HG02970 (cell line): ENCODE results near the gene TMEM132C.

ENCODE experiments used
- ATAC-seq: cut with Tn5 transposase; IDR thresholded peaks from one replicate; pipeline ENCODE4 v1.9.1; 2021; ENCODE audit warnings: mild to moderate bottlenecking, moderate library complexity, moderate number of reproducible peaks; ENCODE audit not compliant: unreplicated experiment, low FRiP score

The TMEM132C gene

DNA sequence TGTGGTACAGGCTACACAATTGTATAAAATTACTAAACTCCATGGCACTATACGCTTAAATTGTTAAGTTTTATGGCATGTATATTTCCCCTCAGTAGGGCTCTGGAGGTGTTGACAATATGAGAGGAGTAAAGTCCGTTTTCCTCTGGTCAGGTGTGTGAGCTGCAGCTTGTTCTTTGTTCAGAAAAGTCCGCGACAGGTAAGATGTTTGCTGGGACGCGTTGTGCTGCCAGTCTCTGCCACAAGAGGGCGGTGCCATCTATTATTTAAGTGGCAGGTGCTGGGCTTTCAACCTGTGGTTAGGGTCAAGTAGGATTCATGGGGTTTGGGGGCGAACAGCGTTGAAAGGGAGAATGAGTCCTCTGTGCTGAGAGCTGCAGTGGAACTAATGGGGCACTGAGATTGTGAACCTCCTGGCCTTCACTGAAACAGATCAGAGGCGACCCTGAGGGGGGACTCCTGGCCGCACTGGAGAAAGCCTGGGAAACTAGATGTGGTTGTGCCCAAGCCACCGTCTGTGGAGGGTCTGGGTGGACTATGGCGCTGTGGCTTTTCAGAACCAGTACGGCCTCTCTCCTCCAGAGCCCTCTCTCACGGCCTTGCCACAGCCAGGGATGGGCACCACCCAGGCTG lies 377.8 kb downstream of the TMEM132C start:
- no peak for ATAC-seq

DNA sequence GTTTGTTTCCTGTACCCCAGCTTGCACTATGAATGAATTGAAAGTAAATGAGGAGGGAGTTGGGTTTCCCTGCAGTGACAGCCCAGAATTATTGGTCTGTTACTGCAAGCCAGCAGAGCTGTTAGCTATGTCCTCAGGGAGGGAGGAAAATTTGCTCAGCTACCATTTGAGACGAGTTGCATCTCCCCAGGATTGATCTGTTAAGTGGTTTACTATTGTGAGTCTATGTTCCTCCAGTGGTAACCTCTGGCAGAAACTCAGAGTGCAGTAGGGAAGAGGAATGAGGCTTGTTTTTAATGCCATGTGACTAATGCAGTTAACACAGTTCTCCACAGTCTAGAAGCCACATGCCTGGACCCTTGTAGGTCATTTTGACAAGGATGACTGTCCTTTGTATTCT lies 382.9 kb downstream of the TMEM132C start:
- no peak for ATAC-seq

DNA sequence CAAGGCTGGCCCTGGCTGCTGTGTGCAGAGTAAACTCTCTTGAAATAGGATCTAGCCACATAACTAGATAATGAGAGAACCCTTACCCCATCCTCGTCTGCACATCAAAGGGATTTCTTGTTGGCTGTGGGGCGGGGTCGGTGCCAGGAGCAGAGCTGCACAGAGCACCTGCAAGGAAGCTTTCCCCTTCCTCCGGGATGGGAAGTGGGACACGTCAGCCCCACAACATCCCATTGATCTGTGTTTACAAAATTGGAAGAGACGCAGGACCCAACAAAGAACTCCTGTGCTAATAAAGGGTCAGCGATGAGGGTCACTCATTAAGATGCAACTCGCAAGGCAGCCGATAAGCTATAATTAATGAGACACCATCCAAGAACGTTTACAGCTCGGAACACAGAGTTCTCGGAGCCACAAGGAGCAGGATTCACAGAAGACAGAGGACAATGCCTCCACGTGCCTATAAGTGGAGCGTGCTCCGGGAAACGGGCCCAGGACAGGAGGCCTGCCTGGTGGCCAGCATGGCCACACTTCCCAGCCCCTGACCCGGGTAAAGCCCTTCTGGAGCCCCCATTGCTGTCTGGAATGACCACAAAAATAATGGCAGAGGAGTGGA lies 385.3 kb downstream of the TMEM132C start:
- ATAC-seq: no peak

DNA sequence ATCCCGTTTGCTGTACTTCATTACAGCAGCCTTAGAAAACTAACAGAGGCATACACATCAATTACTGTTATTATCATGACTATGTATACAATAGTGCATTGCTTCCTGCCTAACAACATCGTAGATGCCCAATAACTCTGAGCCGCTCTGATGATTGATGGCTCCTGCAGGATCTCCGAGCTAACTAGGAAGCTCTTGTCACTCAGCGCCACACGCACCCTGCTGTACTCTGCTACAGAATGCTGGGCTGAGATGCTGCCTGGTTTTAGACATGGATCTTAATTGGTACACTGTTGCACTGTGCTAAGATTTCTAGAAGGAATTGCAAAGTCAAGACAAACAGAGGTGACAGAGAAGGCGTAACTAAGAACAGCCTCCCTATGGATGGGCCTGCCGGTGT lies 387.5 kb downstream of the TMEM132C start:
- no peak for ATAC-seq

DNA sequence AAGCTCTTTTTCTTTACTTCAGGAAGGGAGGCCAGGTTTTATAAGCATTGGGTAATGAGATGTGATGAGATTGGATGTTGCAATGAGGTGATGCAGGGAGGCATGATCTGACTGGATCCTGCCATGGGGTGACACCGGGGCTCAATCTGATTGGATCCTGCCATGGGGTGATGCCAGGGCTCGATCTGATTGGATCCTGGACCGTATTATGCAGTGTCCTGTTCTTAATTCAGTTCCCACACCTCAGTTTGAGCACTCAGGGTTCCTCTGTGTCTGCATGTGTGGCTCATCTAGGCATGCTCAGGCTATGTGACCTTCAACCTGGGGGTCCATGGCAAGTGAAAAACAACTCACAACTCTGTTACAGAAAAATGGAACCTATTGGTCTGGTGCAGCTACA lies 390.4 kb downstream of the TMEM132C start:
- no peak for ATAC-seq

DNA sequence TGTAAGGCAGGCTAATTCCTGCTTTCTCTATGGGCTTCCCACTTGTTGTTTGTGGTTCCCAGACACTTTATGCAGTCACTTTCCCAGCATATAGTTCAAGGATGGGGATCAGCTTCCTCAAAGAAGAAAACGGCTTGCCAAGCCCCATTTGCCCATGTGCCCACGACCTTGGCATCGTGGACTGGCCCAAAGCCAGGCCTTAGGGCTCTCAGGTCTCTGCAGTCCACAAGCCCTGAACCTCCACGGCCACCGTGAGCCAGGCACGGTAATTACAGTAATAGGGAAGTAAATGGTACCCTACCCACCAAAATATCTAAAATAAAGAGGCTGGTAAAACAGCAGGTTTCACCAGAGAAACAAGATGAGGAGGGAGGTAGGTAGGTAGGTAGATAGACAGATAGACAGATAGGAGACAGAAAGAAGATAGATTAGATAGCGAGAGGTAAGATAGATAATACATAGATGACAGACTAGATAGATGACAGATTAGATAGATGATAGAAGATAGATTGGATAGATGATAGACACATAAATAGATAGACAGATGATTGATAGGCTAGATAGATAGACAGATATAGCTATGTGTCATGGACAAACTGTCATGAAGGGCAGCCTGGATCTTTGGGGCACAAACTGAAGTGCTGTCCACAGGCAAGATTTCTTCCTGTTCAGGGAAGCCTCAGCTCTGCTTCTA lies 393.7 kb downstream of the TMEM132C start:
- ATAC-seq: no peak

DNA sequence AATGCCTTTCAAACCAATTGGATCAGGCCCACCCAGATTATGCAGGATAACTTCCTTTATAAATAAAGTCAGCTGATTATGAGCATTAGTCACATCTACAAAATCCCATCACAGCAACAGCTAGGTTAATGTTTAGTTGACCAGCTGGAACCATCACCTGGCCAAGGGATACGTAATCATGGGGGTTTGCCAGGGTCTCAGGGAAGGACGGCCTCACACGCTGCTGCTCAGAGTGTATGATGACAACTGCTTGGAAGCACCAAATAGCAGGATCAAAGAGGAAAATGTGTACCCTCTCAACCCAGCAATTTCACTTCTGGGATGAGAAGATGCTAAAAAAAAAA lies 394.2 kb downstream of the TMEM132C start:
- no peak for ATAC-seq

DNA sequence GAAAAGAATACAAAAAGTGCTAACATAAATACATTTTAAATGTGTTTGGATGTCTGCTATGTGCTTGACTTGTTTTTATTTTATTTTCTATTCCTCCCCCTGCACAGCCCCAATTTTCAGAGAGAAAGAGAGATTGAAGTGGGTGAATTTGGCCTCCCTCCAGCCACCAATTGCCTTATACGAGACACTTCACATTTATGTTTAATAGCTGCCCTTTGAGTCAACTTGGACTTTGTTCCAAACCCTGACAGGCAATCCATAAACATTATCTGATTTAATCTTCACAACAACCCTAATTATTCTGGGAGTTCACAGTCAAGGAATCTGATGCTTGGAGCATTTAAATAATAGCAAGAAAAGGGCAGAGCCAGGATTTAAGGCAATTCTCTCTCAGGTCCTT lies 395.1 kb downstream of the TMEM132C start:
- no peak for ATAC-seq

DNA sequence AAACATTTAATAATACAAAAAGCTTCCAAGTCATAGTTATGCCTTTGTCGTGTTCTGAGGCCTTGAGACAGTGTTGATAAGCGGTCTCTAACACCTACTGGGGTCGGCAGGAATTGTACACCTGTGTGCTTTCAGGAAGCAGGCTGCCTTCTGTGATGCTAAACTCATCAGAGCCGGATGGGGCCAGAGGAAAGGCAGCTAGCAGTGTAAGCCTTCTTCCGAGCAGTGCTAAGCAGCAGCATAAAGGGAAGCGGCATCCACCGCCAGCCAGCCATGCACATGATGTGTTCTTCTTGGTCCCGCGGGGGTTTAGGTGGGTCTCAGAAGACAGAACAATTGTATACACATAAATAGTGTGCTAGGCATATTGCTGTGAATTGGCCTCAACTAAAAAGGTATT lies 397.5 kb downstream of the TMEM132C start:
- no peak for ATAC-seq

DNA sequence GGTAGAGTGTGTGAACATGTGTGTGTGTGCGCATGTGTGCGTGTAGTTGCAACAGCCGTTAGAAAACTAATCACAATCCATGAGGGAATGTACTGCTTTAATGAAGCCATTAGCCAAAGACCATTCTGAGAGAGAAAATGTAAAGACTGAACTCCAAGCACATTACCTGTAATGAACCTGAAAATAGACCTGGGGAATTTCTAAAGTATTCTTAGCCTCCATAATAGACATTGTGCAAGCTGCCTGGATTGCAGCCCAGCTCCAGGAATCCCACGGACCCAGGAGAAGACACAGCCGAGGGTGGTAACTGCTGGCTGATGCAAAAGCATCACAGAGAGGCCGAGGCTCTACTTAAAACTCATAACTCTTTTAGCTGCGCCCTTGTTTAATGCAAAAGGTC lies 400.2 kb downstream of the TMEM132C start:
- no peak for ATAC-seq

DNA sequence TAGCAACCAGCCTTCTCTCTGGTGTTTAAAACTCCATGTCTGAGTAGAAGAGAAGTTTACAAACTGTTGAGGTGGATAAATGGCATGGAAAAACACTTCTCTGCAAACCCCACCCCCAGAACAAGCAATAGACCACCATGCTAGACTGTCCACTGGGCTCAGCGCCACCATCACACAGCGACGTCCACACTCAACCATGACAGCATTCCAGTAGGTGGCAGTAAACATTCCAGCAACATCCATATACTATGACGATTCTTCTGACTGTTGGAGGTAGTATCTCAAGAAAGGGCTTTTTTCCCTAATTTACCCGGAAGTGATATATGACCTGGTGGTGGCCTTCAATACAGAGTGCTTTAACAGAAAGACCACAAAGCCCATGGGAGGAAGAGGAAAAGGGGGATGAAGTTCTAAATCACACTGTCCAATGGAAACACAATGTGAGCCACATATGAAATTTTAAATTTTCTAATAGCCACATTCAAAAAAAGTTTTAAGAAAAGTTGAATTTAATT lies 404.6 kb downstream of the TMEM132C start:
- ATAC-seq: no peak

DNA sequence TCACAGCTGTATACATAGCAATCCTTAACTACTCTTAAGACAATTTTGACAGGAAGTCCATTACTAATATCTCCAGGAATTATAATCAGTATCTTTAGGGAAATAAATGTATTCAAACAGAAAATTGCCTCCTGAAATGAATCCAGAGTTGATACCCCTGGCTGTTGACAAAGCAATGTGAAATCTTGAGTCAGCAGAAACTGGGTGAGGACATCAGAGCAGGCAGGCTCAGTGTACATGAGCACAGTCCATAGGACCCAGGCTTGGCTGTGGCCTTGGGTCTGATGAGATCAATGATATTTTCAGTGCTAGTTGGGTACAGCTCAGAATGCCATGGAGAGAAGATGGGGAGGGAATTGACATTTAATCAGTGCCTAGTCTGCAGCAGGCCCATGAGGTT lies 405.5 kb downstream of the TMEM132C start:
- ATAC-seq: no peak

DNA sequence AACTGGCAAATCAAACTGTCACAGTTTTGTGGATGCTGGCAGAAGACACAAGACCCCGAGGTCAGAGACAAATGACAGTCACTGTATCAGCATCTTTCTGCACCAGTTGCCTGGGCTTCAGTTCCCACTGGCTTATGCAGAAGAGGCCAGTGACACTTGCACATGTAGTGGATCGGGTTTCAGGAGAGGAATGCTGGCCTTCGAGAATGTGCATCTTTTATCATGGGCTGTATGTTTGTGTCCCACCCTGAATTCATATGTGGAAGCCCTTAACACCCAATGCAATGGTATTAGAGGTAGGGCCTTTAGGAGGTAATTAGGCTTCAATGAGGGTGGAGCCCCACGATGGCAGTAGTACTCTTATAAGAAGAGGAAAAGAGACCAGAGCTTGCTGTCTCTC lies 405.9 kb downstream of the TMEM132C start:
- no peak for ATAC-seq

DNA sequence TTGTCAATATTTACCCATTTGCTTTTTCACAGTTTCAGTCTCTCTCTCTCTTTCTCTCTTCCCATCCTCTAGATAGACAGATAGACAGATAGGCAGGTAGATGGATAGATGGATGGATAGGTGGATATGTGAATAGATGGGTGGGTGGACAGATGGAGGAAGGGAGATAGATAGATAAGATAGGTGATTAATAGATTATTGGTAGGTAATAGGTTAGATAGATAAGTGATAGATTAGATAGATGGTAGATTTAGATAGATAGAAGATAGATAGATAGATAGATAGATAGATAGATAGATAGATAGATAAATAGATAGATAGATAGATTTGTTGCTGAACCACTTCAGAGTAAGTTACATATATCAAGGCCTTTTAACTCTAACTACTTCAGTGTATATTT lies 408.6 kb downstream of the TMEM132C start:
- ATAC-seq: no peak

DNA sequence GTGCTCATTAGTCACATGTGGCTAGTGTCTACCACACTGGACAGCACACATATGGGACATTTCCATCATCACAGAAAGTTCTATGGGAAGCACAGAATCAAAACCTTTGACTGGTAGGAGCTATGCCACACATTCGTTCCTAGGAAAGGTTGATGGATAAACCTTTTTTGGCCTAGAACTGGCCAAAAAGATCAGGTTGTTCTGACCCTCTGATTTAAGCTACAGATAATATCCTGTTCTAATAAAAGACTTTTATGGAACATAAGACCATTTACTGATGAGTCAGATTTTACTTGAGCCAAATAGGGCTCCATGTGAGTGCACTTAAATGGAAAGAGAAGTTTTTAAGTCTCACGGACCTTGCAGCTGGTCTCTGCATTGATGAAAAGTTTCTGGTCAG lies 413.6 kb downstream of the TMEM132C start:
- no peak for ATAC-seq

DNA sequence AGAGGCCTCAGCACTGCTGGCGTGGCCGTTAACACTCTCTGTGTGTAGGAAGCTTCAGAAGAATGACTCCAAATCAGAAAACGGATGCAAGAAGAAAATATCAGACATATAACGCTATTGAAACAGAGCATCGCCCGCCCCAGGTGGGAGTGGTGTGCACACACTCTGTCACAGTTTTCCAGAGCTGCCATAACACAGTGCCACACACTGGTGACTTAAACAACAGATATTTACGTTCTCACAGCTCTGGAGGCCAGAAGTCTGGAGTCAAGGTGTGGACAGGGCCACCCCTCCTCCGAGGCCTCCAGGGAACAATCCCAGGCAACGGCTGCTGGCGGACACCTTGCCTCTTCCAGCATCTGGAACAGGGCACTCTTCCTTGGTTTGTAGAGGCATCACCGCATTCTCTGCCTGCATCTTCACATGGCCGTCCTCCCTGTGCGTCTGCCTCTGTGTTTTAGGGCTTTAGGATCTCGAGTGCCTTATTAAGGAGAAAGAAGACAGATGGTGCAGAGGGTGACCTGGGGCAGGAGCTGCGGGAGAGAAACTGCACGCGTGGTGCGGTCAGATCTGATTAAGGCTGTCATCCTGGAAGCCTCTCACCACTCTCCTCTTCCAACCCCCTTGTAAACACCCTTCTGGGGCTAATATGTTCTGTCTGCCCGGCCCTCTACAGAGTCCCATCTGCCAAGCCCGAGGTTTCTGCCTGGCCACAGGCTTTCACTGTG lies 415.7 kb downstream of the TMEM132C start:
- ATAC-seq: no peak

DNA sequence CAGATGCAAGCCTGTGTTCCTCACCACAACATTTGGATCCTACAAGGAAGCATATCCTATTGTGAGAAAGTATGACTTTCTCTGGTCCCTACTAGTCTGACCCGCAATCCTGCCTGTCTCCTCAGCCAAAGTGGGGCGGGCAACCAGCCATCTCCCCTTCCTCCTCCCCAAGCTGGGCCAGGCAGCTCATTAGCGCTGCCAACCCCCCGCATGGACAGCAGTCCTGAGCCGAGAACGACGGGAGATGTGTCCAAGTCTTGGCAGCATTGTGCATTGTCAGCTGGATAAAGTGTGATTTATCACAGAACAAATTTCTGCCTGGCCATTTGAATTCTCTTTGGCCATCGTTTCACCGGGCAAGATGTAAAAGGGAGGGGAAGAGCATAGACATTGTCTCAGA lies 417.4 kb downstream of the TMEM132C start:
- no peak for ATAC-seq

DNA sequence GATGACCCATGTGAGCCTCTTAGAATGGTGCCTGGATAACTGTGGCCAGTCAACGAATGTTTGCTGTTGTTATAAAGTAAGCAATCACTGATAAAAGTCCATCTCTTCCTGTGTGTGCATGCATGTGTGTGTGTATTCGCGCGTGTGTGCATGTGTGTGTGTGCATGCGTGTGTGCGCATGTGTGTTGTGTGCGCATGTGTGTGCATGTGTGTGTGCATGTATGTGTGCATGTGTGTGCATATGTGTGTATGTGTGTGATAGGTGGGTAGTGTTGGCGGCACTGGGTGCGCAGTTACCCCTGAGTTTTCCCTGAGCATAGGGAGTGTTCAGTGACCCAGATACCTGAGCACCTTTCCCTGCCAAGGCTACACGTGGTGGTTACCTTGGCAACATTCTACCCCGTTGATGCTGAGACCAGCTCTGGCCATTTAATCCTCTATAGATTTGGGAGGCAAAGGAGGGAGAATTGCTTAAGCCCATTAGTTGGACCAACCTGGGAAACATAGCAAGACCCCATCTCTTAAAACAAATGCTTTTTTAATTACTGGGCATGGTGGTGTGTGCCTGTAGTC lies 419.0 kb downstream of the TMEM132C start:
- no peak for ATAC-seq

DNA sequence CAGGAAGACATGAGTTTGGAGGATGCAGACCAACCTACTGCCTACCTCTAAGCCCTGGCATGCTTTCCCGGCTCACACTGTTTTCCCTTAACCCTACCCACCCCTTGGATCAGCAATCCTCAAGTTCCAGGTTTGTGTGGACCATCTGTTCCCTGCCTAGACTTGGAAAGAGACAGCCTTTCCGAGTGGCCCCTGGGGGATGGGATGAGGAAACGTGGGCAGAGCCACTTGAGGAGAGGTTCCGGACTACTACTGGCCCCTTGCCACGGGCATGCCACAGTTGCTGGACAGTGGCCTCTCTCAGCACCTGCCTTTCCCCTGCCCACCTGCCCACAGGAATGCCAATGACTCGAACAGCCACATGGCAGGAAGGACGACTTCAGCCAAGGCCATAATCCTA lies 420.9 kb downstream of the TMEM132C start:
- no peak for ATAC-seq

DNA sequence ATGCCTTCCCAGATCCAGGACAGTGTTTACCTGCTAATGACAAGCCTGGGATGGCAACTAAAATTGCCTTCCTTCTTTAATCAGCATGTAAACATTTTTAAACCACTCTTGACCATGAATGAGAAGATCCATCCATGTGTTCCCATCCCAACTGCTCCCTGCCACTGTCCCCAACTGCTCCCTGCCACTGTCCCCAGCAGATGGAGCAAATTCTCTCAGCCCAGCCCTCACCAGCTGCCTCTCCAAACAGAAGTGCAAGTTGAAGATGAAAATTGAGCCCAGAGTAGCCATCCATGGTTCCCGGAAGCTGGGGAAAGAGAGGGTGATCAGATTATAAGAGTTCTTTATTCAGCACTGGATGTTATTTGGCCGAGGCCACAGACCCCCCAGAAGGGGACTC lies 423.7 kb downstream of the TMEM132C start:
- no peak for ATAC-seq

DNA sequence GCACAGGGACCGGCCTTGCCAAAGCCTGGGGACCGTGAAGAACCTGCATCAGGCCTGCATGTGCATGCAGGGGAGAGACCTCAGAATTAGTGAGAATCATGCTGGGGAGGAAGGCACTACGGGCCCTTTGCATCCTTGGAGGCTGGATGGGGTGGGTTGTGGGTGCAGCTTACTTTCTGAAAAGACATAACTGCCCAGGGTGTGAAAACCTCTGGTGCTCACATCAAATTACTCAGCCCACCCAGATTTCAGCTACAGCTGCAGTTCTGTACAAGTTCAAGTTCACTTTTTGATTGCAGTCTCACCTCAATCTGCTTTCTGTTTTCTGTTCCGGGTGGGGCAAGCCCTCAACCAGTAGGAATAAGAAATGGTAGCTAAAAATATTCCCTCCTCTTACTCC lies 426.1 kb downstream of the TMEM132C start:
- no peak for ATAC-seq
